ENCODE measurements around the gene CYP2C19.
"Not testable (repeated sequence)": the region's sequence is repeated elsewhere in the genome, so short reads cannot be mapped to it uniquely, and the experiment has no call there.

The CYP2C19 gene

DNA sequence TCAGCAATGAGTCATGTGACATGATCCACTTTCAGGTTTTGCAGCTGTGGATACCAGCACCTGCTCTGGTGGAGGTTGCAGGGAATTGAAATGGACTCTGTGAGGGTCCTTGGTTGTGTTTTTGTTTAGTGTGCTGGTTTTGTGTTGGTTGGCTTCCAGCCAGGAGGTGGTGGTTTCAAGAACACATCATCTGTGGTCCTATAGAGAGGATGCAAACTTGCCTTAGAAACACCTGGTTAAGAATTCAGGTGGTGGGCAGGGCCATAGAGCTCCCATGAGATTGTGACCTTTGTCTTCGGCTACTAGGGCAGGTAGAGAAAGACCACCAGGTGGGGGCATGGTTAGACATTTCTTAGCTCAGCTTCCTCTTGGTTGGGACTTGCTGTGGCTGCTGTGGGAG is 116.7 kb downstream of the CYP2C19 start:
- DNase-seq (ENCODE audit: low read depth), result no peak

DNA sequence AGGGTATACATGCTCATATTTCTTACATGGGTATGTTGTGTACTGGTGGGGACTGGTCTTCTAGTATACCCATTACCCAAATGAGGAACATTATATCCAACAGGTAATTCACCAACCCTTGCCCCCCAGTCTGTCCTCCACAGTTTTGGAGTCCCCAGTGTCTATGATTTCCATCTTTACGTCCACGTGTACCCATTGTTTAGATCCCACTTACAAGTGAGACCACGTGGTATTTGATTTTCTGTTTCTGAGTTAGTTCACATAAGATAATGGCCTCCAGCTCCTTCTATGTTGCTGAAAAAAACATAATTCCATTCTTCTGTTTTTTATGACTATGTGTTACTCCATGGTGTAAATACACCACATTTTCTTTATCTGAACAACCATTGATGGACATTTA is 126.6 kb downstream of the CYP2C19 start:
- DNase-seq (ENCODE audit: low read depth), result no peak

- DNase-seq (ENCODE audit: low read depth), result no peak
Measured at GRCh38 chr10:94890264-94891022, 128.0 kb downstream of the CYP2C19 start.

GRCh38 chr10:94898414-94898813 is 135.9 kb downstream of the CYP2C19 start:
- not testable (repeated sequence) for DNase-seq (ENCODE audit: low read depth)

DNA sequence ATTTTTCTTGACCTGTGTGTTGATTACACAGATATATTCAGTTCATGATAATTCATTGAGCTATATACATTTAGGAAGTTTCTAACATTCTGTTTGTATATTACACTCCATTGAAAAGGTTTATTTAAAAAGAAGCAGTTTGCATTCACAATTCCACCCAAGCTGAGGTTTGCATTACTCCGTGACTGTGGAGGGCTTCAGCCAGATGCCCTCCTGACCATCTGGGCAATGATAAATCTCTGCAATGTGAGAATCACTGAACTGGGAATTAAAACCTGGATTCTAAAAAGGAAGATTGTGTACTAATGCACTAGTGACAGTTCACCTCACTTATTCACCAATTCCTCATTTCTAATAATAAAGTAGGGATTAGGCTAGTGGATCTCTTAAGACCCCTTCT is 139.6 kb downstream of the CYP2C19 start:
- DNase-seq (ENCODE audit: low read depth), result no peak

DNA sequence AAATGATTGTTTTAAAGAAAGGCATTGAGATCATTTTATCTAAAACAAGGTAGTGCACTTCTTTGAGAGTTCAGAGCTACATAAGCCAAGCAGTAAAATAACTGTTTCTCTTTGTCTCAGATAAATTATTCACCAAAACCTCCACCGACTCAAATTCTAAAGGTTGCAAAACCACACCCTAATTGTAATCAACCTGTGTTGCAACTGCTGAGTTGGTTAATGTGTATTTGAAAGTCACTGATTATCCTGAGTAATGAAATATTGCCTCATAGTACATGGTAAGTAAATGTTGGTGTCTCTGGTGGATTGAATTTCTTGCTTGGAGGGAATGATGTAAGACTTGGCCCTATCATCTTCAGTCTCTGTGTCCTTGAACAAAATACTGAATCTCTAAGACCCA is 140.1 kb downstream of the CYP2C19 start:
- peak; percentile 7 for DNase-seq (ENCODE audit: low read depth)

Measured in iris pigment epithelial cell (primary cell).